Right lobe of liver (tissue), 4 donors: ENCODE data around the gene AMPD3.

Experiments
- POLR2A ChIP-seq: fragments of 450-650 bp; IDR thresholded peaks from one replicate; pipeline ENCODE4 v1.6.1; 2017; ENCODE audit warnings: antibody characterized with exemption, mild to moderate bottlenecking
- TF ChIP-seq, protein P1 (sequence below), 4 donors: fragments of 200-600 bp in 3 of 4; fragments of 450-650 bp in 1 of 4; IDR thresholded peaks; one replicate each; pipeline versions ENCODE4 v1.5.1 to v1.8.0; 2016 to 2022; ENCODE audit warnings: antibody characterized with exemption in 4 of 4, mild to moderate bottlenecking in 2 of 4
- donor health status: DM: no; HTN: no; CAD: no.
- donor health status: DM: no; HTN: no; CAD: no.
- donor health status: DM: no; HTN: yes; CAD: no.

DNA sequence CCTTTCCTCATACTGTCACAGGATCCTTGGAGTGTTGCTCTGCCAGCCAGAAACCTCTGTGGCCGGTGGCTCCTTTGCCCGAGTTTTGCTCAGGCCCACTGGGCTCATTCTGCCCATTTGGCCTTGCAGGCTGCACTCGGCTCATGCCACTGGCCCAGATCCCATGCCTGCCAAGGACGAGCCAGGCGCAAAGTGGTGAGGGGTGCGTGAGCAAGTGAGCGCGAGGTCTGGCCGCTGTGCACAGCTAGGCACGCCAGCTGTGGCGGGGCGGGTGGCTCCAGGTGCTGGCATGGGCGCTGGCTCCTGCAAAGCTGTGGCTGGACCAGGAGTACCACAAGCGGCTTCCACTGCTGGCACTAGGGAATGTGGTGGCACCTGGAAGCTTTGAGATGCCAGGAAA lies 88.7 kb downstream of the AMPD3 start:
- TF ChIP-seq, protein P1, sequence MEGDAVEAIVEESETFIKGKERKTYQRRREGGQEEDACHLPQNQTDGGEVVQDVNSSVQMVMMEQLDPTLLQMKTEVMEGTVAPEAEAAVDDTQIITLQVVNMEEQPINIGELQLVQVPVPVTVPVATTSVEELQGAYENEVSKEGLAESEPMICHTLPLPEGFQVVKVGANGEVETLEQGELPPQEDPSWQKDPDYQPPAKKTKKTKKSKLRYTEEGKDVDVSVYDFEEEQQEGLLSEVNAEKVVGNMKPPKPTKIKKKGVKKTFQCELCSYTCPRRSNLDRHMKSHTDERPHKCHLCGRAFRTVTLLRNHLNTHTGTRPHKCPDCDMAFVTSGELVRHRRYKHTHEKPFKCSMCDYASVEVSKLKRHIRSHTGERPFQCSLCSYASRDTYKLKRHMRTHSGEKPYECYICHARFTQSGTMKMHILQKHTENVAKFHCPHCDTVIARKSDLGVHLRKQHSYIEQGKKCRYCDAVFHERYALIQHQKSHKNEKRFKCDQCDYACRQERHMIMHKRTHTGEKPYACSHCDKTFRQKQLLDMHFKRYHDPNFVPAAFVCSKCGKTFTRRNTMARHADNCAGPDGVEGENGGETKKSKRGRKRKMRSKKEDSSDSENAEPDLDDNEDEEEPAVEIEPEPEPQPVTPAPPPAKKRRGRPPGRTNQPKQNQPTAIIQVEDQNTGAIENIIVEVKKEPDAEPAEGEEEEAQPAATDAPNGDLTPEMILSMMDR (IDR thresholded peaks at IDR 0.05), result no peak
- TF ChIP-seq POLR2A, result no peak
